Body of pancreas (tissue), 4 donors: ENCODE measurements around the gene UNC119B. TPM values are rescaled to one million over a fixed set of nuclear protein-coding genes. Genes with fewer than 3 reads are reported as not detected.
A peak's percentile ranks its signal among the peaks of the same experiment; 100 is the strongest.

Experiments
- ATAC-seq: fragments of 150-250 bp; one replicate; pipeline ENCODE4 v1.9.1; 2016
- DNase-seq, 4 donors: peaks; one replicate each; pipeline ENCODE4 v3.0.0-alpha.2; 2019
- H3K27ac ChIP-seq, 4 donors: fragments of 200-600 bp; sonication (generic); 1 replicate in 3 of 4; 2 replicates in 1 of 4; pipeline versions ENCODE4 v1.5.1 to v1.6.1; 2016 to 2019; ENCODE audit warnings: mild to moderate bottlenecking in 1 of 4, mixed read lengths in 1 of 4, moderate library complexity in 1 of 4
- H3K27me3 ChIP-seq, 2 donors: fragments of 200-600 bp; sonication (generic); one replicate each; pipeline ENCODE4 v1.6.0; 2016; ENCODE audit warnings: mild to moderate bottlenecking in 1 of 2
- H3K36me3 ChIP-seq, 2 donors: fragments of 200-600 bp; sonication (generic); replicated peaks in 1 of 2; 2 replicates each; pipeline ENCODE4 v1.5.1; 2016; ENCODE audit warnings: low read depth in 2 of 2; ENCODE audit not compliant: insufficient read depth in 1 of 2
- H3K4me1 ChIP-seq: fragments of 200-600 bp; sonication (generic); one replicate; pipeline ENCODE4 v1.6.0; 2016
- H3K4me3 ChIP-seq, 2 donors: fragments of 200-600 bp; sonication (generic); 1 replicate in 1 of 2; 2 replicates in 1 of 2; pipeline ENCODE4 v1.5.1; 2016 to 2019
- H3K9me3 ChIP-seq, 3 donors: fragments of 200-600 bp; sonication (generic); 1 replicate in 2 of 3; 2 replicates in 1 of 3; pipeline ENCODE4 v1.5.1; 2016
- POLR2A ChIP-seq, 3 donors: fragments of 450-650 bp; IDR thresholded peaks; one replicate each; pipeline ENCODE4 v1.6.1; 2016; ENCODE audit warnings: antibody characterized with exemption in 3 of 3, mild to moderate bottlenecking in 2 of 3
- WGBS, 2 donors: methylation state at CpG; one replicate each; pipeline ENCODE4 v1.1.5; 2017; 5-methylcytosine and 5-hydroxymethylcytosine counted together
- intact Hi-C: fragments of 100-400 bp; cut with DNase I; formaldehyde crosslinking; loops from one replicate; pipeline ENCODE4 v1.15.1; 2023
- total RNA-seq, 2 donors: library from RNA; depleted of rRNA; stranded (reverse); fragments of >200 nt; gene quantifications; one replicate each; pipeline ENCODE4 v1.1.0, GENCODE V29; 2016
- TF ChIP-seq, protein P1 (sequence below), 7 experiments: fragments of 450-650 bp in 4 of 7; fragments of 200-600 bp in 3 of 7; sonication (generic) in 3 of 7; IDR thresholded peaks; one replicate each; pipeline ENCODE4 v1.5.1; 2016 to 2019; ENCODE audit warnings: antibody characterized with exemption in 7 of 7

The UNC119B gene
- total RNA-seq, 2 donors from 2014 or later, result 8.6 to 23.6 TPM

DNA sequence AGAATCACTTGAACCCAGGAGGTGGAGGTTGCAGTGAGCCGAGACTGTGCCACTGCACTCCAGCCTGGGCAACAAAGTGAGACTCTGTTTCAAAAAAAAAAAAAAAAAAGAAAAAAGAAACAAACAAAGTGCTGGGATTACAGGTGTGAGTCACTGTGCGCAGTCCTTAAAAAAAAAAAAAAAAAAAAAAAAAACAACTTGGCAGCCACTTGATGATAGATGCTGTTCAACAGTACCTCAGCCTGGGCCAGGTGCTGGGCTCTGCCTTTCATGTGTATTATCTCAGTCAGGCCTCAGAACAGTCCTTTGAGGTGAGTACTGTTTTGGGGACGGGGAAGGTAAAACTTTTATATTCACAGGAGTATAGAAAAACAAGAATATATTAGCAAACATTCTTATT is 24.9 kb downstream of the UNC119B start:
- no peak for TF ChIP-seq POLR2A (IDR thresholded peaks at IDR 0.05)
- TF ChIP-seq, protein P1, sequence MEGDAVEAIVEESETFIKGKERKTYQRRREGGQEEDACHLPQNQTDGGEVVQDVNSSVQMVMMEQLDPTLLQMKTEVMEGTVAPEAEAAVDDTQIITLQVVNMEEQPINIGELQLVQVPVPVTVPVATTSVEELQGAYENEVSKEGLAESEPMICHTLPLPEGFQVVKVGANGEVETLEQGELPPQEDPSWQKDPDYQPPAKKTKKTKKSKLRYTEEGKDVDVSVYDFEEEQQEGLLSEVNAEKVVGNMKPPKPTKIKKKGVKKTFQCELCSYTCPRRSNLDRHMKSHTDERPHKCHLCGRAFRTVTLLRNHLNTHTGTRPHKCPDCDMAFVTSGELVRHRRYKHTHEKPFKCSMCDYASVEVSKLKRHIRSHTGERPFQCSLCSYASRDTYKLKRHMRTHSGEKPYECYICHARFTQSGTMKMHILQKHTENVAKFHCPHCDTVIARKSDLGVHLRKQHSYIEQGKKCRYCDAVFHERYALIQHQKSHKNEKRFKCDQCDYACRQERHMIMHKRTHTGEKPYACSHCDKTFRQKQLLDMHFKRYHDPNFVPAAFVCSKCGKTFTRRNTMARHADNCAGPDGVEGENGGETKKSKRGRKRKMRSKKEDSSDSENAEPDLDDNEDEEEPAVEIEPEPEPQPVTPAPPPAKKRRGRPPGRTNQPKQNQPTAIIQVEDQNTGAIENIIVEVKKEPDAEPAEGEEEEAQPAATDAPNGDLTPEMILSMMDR (IDR thresholded peaks at IDR 0.05), result no peak
- DNase-seq, result no peak
- H3K27ac ChIP-seq, result no peak overlapping the region
- WGBS, 2 donors, result 89 to 93% methylated on average over 3 of the region's 3 CpGs
- peaks cover 0 to 2% of the 10 kb centered on the region in 2 donors for H3K36me3 ChIP-seq
- H3K27me3 ChIP-seq, result no peaks in the 10 kb centered on the region
- no peak overlapping the region for H3K4me3 ChIP-seq
- ATAC-seq, result no peak
- H3K4me1 ChIP-seq, result no peaks in the 10 kb centered on the region
- intact Hi-C loops, result no loop called here
- H3K9me3 ChIP-seq, result no peaks in the 10 kb centered on the region

DNA sequence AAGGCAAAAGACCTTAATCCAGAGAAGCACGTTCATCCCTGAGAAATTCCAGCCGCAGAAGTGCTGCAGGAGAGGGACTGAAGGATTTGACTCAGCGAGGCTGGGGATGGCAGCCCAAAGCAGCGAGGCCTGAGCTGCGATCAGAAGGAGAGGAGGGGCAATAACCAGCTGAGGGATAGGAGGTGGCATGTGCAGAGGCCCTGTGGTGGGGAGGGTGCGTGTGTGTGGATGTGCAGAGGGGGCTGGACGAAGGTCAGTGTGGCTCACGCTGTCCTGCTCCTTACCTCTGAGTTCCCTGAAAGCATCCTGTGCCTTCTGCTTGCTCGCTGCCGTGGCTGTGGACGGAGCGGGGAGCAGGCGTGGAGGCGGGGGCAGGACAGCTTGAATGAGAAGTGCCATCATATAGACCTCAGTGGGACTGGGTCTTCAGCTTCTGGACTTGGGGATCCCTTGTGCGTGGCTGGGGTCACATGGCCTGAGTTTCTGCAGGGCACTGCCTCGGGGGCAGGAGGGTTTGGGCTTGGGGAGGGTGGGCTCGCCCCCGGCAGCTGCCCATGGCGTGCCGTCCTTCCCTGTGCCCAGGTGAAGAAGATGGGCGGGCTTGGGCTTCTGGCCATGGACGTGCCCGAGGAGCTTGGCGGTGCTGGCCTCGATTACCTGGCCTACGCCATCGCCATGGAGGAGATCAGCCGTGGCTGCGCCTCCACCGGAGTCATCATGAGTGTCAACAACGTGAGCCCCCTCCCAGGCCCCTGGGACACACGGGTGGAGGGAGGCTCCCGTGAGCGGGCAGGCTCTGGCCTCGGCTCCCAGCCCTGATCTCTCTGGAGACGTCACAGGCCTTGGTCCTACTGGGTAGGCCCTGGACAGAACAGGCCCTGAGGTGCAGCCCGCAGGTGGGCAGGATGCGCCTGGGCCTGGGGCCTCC is 26.4 kb downstream of the UNC119B start:
- TF ChIP-seq, protein P1 (IDR thresholded peaks at IDR 0.05), result no peak
- TF ChIP-seq POLR2A (IDR thresholded peaks at IDR 0.05), result no peak
- H3K9me3 ChIP-seq, result no peaks in the 10 kb centered on the region
- no peak overlapping the region for H3K27ac ChIP-seq
- DNase-seq (no peak), ATAC-seq (no peak)
- no peaks in the 10 kb centered on the region for H3K27me3 ChIP-seq
- whole genome bisulfite sequencing, 2 donors, result 93 to 96% methylated on average over 15 to 35 of the region's 38 CpGs
- peaks cover 0 to 2% of the 10 kb centered on the region in 2 donors for H3K36me3 ChIP-seq
- no peak overlapping the region for H3K4me3 ChIP-seq
- intact Hi-C loops, result no loop called here
- H3K4me1 ChIP-seq, result peaks cover 2% of the 10 kb centered on the region

DNA sequence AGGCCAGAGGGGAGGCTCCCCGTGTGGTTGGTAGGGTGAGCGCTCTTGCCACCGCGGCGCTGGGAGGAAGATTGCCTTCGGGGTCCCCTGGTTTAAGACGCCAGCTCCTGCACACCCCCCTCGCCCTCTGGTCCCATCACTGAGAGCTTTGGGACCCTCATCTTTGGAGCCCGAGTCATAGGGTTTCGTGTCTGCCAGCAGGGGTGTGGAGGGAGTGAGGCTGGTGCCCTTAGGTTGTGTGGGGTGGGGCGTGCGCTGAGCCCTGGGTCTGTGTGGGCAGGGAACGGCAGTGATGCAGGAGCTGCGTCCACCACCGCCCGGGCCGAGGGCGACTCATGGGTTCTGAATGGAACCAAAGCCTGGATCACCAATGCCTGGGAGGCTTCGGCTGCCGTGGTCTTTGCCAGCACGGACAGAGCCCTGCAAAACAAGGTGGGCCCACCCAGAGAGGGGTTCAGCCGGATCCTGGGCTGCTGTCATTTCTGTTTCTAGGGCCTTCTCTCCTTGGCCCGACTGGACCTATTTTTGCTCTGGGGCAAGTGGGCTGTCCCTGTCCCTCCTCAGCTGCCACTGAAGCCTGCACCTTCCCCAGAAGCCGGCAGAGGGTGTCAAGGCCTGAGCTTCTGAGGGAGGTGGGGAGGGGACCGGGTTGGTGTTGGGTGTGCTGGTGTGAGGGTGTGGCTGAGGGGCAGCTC is 27.4 kb downstream of the UNC119B start:
- H3K27ac ChIP-seq, result no peak overlapping the region
- H3K9me3 ChIP-seq, result no peaks in the 10 kb centered on the region
- 89 to 90% methylated on average over 3 to 22 of the region's 25 CpGs for WGBS, 2 donors
- intact Hi-C loops, result no loop called here
- TF ChIP-seq, protein P1 (IDR thresholded peaks at IDR 0.05), result no peak
- TF ChIP-seq POLR2A (IDR thresholded peaks at IDR 0.05), result no peak
- ATAC-seq, result no peak
- H3K27me3 ChIP-seq, result no peaks in the 10 kb centered on the region
- peaks cover 10% of the 10 kb centered on the region for H3K4me1 ChIP-seq
- peaks cover 0 to 2% of the 10 kb centered on the region in 2 donors for H3K36me3 ChIP-seq
- no peak overlapping the region for H3K4me3 ChIP-seq
- no peak for DNase-seq

DNA sequence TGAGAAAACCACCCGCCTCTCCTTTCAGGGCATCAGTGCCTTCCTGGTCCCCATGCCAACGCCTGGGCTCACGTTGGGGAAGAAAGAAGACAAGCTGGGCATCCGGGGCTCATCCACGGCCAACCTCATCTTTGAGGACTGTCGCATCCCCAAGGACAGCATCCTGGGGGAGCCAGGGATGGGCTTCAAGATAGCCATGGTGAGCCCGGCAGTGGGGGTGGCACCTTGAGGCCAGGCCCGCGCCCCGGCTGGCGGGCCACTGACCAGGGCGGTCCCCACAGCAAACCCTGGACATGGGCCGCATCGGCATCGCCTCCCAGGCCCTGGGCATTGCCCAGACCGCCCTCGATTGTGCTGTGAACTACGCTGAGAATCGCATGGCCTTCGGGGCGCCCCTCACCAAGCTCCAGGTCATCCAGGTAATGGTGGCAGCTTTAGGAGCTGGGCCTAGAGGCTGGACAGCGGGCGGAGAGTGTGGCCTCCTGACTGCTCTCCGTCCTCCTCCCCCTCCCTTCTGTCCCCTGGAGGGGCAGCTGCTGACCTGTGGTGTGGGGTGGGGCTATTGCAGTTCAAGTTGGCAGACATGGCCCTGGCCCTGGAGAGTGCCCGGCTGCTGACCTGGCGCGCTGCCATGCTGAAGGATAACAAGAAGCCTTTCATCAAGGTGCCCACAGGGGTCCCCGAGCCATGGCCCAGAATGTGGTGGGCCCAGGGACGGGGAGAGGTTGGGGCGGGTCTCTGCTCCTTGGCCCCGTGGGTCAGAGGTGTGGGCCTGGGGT is 28.2 kb downstream of the UNC119B start:
- DNase-seq, result peak in 2 of 4 donors; percentile 40 to 41
- WGBS, 2 donors, result 84 to 96% methylated on average over 10 to 22 of the region's 31 CpGs
- no peak for TF ChIP-seq POLR2A (IDR thresholded peaks at IDR 0.05)
- TF ChIP-seq, protein P1 (IDR thresholded peaks at IDR 0.05), result no peak
- intact Hi-C loops, result no loop called here
- no peak for ATAC-seq
- H3K27me3 ChIP-seq, result no peaks in the 10 kb centered on the region
- H3K4me3 ChIP-seq, result no peak overlapping the region
- H3K4me1 ChIP-seq, result peaks cover 10% of the 10 kb centered on the region
- no peak overlapping the region for H3K27ac ChIP-seq
- H3K36me3 ChIP-seq, result peaks cover 0 to 2% of the 10 kb centered on the region in 2 donors
- H3K9me3 ChIP-seq, result no peaks in the 10 kb centered on the region
